ENCODE data around the gene CYP2D6. TPM values are rescaled to one million over a fixed set of nuclear protein-coding genes. Genes with fewer than 3 reads are reported as not detected.

CYP2D6 gene
- total RNA-seq: 0.24 and 0.85 TPM in 2 replicates

GRCh38 chr22:42130639-42131431, at the start of gene CYP2D6:
Gene CYP2D6 (minus strand): TSS chr22:42130810. CDS start chr22:42130791, 19 bp downstream.

GRCh38 chr22:42090596-42091454, 39.8 kb downstream of the CYP2D6 start, which contains the start of gene NDUFA6:
Gene NDUFA6 (minus strand): TSS chr22:42090772. CDS start chr22:42090744, 28 bp downstream.

GRCh38 chr22:42079319-42080251, 51.0 kb downstream of the CYP2D6 start, which contains the start of gene SMDT1:
Gene SMDT1 (plus strand): TSS chr22:42079700. CDS start chr22:42079769, 69 bp downstream.

Other genes with a start within 250 kb of the CYP2D6 start
- not detected in 2 replicates for gene SHISA8, start 215.7 kb downstream of the CYP2D6 start, total RNA-seq
- under 0.01 TPM in 1 of 2 replicates, not detected in the other for gene TNFRSF13C, start 204.0 kb downstream of the CYP2D6 start, total RNA-seq
- 3.2 and 7.7 TPM in 2 replicates for gene CENPM, start 183.7 kb downstream of the CYP2D6 start, total RNA-seq
- 0.24 TPM in 1 of 2 replicates, not detected in the other for gene SEPTIN3, start 161.4 kb downstream of the CYP2D6 start, total RNA-seq
- under 0.01 TPM in 1 of 2 replicates, not detected in the other for gene WBP2NL, start 132.0 kb downstream of the CYP2D6 start, total RNA-seq
- 23.9 and 28.2 TPM in 2 replicates for gene NAGA, start 60.0 kb downstream of the CYP2D6 start, total RNA-seq
- gene PHETA2, start 56.6 kb downstream of the CYP2D6 start, total RNA-seq: 5.1 and 6.7 TPM in 2 replicates
- gene SMDT1, start 51.1 kb downstream of the CYP2D6 start, total RNA-seq: 3.9 and 4.7 TPM in 2 replicates
- 32.3 and 41.6 TPM in 2 replicates for gene NDUFA6, start 40.0 kb downstream of the CYP2D6 start, total RNA-seq
- 44.6 and 51.2 TPM in 2 replicates for gene TCF20, start 139.8 kb upstream of the CYP2D6 start, total RNA-seq